GM19099 (cell line): ENCODE data around the gene DCP1B.

ENCODE experiments used
- POLR2A ChIP-seq: IDR thresholded peaks from 3 replicates; pipeline ENCODE4 v1.6.1; 2011; ENCODE audit warnings: low read depth; ENCODE audit not compliant: insufficient read length; ENCODE audit errors: extremely low read depth

DCP1B gene

DNA sequence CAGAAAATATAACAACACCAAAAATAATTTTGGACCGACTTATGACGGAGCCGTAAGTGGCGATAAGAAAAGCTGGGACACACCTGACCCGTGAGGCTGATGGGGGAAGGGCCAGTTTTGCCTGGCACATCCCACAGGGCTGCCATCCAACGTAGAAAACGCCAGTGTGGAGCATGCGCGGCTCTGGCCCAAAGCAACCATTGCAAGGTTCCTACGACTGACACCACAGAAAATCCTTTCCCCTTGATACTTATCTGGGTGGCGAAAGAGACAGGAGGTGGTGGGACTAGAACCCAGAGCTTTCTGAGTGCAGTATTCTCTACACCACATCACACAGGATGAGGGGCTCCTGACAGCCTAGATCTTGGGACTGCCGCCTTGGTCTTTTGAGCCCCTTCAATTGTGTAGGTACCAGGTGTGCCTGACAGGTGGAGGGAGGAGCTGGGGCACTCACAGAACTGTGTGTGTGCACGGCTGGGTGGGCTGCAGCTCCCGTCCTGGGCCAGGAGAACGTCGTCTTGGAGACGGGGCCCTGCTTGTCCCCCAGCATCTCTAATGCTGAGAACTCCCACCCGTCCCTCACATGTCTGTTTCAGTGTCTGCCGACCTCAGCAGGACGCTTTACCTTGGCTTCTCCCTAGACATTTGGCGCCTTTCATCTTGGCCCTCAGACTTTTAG, 68.4 kb downstream of the DCP1B start:
- TF ChIP-seq POLR2A: no peak

DNA sequence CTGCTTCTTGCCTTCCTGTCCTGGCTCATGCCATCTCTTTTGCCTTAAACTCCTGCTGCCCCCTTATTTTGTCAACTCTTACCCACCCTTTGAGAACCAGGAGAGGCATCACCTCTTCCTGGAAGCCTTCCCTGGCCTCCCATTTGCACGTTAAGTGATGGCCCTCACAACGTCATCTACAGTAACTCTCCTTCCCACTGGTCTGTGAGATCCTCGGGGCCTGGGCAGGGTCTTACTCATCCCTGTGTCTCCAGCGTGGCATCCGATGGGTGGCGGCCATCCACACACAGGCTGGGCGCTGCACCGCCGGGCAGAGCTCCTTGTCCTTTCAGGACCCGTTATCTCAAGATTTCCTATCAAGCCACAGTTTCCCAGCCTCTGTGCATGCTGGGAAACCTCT, 69.0 kb downstream of the DCP1B start:
- TF ChIP-seq POLR2A: no peak

DNA sequence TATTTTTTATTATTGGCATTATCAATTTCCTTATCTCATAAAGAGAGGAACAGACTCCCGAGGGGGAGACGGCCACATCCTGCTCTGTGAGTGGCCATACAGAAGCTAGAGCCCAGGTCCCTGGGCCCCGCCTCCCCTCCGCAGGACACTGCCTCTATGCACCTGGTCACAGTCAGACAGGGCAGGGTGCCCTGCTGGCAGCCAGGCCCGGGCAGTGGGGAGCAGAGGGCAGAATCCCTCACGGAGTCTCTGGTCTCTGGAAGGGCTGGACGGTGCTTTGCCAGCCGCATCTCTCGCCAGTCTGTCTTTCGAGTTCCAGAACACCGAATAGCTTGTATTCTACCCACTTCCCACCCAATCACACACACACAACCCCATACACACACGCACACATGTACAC, 69.4 kb downstream of the DCP1B start:
- TF ChIP-seq POLR2A: no peak

DNA sequence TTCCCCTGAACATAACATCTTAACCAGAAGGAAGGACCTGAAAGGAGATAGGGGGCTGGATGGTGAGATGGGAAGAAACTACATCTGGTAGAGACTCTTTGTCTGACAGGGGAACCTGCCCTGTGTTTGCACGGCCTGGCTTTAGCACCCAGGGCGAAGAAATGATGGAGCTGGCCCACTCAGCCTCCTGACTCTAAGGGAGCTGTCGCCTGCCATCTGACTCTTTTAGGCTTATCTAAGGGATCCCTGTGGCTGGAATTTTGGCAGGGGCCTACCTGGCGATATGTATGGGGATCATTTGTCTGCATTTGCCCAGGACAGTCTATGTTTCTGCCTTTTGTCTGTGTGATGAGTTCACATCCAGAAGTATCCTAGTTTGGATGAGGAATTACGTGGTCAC, 70.2 kb downstream of the DCP1B start:
- TF ChIP-seq POLR2A: no peak

DNA sequence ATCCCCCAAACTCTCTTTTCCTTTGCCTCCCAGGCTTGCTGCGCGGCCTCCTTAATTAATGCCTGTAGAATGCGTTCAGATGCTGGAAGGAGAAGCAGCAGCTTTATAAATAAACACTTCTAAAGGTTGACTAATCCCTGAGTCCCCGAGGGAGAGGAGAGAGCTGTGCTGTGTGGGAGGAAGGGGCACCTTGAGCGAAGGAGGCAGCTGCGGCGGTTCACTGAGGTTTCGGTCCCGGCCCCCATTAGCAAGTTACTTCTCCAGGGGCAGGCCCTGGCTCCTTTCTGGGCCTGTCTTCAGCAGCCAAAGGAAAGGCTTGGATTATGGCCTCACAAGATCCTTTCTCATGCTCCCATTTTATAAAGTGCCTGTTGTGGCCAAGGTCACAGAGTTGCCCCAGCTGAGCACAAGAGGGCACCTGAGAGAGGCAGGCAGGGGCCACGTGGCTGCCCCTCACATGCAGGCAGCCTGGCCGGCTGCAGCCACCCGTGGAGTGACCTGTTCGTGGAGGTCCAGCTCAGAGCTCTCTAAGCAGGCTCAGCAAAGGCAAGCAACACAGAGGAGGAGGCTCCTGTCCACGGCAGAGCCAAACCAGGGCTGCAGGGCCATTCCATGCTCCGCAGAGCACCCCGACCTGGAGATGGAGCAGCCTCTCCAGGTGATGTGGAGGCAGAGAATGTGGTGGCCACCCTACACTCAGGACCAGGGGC, 70.8 kb downstream of the DCP1B start:
- TF ChIP-seq POLR2A: no peak

DNA sequence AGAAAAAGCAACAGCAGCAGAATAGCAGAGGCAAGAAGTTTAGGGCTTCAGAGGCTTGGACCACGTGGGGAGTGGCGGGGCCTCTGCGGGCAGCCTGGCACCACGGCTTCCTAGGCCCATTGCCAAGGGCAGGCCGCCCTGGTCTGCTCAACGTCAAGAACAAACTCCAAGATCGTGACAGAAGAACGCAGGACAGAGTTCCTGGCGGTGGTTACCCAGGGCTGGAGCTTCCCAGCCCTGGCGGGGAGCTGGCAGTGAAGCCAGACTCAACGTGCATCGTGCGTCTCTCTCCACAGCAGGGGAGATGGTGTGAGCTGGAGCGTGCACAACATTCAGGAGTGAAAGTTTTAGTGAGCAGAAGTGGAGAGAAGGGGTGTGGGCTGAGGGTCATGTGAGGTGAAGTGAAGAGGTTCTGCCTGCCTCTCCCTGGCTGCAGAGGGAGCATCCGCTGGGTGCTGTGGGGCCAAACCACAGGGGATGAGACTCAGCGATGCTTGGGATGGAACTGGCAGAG, 71.9 kb downstream of the DCP1B start:
- TF ChIP-seq POLR2A: no peak

DNA sequence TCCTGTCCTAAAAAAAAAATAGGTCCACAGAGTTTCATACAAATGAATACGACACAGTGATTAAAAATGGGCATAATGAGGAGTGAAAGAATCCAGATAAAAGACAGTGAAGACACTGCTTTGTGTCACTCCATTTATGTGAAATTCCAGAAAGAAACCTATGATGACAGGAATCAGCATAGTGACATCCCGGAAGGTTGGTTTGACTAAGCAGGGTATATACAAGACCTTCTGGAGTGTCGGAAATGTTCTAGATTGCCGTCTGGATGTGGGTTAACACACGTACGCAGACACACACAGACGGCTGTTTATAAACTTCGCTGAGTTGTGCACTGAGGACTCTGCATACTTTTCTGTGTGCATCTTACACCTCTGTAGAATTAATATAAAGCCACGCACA, 72.6 kb downstream of the DCP1B start:
- no peak for TF ChIP-seq POLR2A

DNA sequence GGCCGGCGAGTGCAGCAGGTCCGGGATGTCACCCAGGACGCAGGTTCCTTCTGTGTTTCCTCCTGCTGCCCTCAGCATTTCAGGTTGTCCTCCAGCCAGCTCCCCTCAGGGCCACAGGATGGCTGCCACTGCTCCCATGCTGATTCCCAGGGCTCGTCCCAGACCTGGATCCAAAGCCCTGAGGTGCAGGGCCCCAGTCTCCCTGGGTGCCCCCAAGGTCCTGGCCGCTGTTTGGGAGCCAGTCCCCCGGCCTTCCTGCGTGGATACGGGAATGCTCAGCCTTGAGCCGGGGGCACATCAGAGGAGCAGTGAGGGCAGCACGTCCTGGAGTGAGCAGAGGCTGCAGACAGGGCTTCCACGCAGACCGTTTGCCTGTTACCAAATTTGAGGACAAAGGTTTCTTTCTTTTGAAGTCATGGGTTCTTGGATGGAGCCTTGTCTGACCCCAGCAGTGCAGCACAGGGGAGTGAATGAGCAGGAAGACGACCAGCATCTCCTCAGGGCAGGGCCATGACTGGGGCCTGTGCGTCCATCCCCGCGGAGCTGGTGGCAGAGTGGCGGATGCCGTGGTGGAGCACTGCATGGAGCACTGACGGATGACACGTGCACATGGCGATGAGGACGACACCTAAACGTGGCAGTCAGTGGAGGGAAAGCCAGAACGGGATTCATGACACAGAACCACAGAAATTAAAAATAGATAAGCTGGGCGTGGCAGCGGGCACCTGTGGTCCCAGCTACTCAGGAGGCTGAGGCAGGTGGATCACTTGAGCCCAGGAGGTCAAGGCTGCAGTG, 73.3 kb downstream of the DCP1B start:
- no peak for TF ChIP-seq POLR2A

DNA sequence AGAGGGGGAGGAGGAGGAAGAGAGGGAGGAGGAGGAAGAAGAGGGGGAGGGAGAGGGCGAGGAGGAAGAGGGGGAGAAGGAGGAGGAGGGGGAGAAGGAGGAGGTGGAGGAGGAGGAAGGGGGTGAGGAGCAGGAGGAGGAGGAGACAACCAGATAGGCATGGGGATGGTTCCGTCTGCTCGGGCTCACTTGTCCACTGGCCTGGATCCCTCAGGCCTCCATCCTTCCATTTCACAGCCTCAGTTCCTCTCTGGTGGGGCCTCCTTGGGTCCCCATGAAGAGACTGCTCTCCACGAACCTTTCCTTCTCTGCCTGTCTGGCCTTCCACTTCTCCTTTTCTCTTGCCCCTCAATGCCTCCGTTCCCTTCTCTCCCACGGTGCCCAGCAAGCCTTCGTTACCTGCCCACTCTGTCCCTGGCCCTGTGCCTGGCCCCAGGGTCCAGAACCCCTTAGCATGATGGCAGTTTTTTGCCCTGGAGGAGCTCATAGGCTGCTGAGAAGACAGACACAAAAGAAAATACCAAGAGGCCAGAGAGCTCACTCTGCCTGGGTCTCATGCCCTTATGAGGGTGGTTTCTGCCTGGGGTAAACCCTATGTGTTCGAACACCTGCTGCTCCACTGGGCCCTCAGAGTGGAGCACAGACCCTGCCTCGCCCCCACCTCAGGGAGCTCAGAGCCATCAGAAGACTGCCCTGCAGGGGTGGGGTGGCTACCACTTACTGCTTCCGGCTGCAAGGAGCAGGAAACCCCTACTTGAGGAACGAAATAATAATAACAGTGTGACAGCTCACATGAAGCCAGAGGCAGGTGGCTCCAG, 74.1 kb downstream of the DCP1B start:
- TF ChIP-seq POLR2A: no peak

DNA sequence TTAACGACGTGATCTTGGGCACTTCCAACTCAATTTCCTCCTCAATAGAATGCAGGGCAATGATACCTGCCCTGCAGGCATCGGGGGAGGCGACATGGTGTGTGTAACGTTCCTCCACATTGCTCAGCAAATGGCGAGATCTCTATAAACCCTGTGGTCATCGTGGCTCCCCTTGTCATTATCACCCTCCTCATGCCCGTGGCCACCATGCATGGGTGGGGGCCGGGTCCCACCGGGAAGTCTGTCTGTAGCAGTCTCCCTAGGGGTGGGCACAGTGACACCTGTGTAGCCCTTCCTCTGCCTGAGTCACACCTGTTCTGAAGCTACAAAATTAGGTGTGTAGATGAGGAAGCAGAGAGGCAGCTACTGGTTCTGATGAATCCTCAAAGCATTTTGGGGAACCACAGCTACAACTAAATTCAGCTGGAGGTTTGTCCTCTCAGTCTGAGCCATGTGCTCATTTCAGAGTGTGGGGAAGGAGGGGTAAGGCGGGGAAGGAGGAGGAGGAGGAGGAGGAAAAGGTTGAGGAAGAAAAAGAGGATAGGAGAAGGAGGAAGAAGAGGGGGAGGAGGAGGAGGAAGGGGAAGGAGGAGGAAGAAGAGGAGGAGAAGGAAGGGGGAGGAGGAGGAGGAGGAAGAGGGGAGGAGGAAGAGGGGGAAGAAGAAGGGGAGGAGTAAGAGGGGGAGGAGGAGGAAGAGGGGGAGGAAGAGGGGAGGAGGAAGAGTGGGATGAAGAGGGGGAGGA, 74.8 kb downstream of the DCP1B start:
- TF ChIP-seq POLR2A: no peak

DNA sequence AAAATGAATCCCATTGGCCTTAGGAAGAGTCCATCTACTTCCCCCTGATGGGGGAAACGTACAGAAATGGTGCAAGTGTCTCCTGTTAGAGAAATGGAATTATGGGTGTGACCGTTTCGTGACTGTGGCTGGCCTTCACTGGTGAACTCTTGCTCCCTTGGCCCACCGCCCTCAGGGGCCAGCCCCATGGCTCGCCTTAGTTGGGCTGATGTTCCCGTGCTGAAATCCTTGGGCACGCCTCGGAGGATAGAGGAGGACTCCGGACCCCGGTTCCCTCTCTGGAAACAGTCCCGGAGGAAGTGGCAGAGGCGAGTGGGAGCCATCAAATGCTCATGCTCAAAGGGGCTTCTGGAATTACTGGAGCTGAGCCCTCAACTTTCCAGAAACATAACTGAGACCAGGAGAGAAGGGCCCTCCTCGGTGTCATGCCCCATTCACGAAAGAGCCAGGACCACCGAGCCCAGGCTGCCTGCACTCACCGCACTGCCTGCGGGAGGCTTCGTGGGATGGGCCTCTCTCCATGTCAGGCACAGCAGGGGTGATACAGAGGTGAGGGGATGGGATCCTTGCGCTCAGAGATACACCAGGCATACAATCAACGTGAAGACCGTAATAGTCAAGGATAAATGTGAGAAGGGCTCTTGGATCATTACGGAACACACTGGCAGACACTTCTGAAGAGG, 75.7 kb downstream of the DCP1B start:
- no peak for TF ChIP-seq POLR2A

DNA sequence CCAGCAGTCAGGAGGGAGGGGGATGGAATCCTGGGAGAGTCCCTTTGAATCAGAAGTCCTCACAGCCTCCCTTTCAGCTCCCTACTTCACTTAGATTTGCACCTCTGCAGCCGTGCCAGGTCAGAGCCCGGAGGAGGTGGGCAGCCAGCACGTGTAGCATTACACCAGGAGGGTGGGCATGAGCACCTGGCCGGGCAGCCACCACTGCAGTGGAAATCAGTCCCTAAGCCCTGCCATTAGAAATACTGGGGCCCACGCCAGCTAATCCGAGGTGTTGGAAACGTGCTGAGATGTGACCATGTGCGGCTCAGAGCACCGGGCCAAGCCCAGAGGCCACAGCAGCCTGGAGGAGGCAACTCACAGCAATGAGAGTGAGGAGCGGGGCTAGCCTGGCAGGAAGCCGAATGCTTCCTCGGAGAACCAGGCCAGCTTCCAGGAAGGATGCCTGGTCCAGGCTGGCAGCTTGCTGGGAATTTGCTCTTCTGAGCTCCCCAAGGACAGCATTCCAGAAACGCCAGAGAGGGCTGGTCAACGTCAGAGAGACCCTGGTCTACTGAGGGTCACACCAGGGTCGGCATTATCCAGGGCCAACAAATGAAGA, 76.4 kb downstream of the DCP1B start:
- no peak for TF ChIP-seq POLR2A

DNA sequence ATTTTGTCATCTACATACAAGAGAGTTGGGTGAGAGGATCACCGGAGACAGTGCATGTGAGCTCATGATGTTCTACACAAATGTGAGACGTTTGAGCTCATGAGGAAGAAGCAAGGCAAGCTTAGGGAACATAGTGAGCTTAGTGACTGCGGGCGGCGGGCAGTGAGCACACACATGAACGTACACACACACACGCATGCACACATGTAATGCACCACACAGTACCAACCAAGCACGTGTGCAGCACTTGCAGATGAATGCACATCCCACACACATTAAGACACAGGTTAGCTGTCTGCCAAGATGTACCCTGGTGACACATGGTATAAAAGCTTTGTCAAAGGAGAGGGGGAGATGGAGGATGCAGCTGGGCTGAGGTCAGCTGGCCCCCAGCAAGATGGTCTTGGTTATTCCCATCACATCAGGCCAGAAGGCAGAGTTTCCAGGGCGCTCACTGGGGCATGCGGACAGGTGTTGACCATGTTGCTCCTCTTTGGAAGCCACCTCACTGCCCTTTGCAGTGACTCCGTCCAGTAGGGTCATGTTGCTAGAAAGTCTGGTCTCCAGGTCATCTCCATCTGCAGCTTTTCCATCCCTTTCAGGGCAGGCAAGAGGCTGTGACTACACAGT, 77.1 kb downstream of the DCP1B start:
- TF ChIP-seq POLR2A: no peak
